ENCODE data around the gene PRAMEF5.
A peak's percentile ranks its signal among the peaks of the same experiment; 100 is the strongest.
"Not testable (repeated sequence)": the region's sequence is repeated elsewhere in the genome, so short reads cannot be mapped to it uniquely, and the experiment has no call there.

PRAMEF5 gene

DNA sequence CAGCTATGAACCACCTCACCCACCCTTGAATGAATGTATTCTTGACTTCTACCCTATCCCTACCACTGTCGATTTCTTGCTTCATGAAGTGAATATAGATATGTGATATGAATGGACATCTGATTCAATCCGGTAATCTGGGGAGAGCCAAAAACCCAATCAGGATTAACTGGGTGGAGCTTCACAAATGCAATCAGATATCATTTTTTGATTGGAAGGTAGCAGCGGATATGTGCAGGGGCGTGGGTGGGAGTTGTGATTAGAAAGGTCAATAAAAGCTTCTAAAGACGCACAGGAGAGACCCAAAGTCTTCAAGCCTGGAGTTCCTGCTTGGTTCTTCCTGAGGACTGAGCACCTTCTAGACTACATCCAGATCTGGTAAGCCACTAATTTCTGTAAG, at the start of gene PRAMEF5:
PRAMEF5 (plus strand) TSS at position 301 of the 400 bp plus-strand sequence. CDS start 5,071 bp downstream, outside the sequence.
- DNase-seq: not testable (repeated sequence)

- DNase-seq: not testable (repeated sequence)
Measured at GRCh38 chr1:13208712-13209111, 45.3 kb upstream of the PRAMEF5 start.

- not testable (repeated sequence) for DNase-seq
Measured at GRCh38 chr1:13216619-13217018, 37.4 kb upstream of the PRAMEF5 start.

DNA sequence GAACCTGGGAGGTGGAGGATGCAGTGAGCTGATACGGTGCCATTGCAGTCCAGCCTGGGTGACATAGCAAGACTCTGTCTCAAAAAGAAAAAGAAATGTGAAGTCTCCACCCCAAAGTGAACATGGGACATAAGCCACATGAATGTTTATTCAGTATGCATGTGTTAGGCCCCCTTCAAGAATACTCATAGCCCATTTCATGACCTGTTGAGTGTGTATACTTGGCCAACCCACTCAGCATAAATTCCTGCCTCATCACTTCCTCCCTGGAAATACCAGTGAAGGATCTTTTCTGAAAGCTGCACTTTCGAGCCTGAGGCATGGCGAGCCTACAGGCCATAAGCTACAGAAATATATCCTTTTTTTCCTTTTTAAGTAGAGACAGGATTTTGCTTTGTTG, 34.8 kb upstream of the PRAMEF5 start:
- not testable (repeated sequence) for DNase-seq

DNA sequence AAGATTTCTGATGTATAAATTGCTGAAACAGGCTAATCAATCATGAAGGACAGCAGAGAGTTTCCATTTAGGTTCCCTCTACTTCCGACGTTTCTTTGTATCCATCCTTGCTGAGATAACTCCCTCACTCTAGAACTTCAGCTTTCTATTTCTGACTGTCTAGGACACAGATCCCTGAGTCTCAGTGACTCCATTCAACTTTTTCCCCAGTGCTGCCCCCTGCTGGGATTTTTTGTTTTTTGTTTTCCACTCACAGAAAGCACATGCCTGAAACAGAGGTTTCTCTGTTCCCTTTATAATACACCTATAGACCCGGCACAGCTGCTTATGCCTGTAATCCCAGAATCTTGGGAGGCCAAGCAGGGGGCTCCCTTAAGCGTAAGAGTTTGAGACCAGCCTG, 31.2 kb upstream of the PRAMEF5 start:
- DNase-seq: not testable (repeated sequence)

- DNase-seq: no peak
Measured at GRCh38 chr1:13224480-13225060, 29.4 kb upstream of the PRAMEF5 start.

DNA sequence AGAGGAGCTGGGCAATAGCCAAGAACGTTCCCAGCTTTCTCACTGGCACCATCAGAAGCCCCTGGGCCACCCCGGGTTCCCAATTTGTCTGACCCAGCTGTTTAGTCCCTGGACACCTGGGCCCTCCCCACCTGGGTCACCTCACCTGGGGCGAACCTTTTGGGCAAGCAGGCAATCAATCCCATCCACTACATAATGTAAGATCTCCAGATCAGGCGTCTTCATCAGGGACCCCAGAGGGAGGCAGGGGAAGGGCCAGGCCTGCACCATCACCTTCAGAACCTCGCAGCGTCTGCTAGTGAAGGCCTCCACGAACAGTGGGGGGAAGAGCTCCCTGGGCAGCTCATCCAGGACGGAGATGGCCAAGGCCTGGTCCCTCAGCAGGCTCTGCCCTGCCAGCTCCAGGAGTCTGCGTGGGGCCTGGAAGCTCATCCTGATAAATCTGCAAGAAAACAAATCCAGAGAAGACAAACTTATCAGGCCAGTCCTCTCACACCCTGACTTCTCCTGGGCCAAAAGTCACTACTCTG, 28.3 kb upstream of the PRAMEF5 start, which contains the start of gene PRAMEF18:
PRAMEF18 (minus strand) TSS at position 480 of the 530 bp plus-strand sequence; CDS start at position 432, 48 bp downstream.
- DNase-seq: not testable (repeated sequence)

DNA sequence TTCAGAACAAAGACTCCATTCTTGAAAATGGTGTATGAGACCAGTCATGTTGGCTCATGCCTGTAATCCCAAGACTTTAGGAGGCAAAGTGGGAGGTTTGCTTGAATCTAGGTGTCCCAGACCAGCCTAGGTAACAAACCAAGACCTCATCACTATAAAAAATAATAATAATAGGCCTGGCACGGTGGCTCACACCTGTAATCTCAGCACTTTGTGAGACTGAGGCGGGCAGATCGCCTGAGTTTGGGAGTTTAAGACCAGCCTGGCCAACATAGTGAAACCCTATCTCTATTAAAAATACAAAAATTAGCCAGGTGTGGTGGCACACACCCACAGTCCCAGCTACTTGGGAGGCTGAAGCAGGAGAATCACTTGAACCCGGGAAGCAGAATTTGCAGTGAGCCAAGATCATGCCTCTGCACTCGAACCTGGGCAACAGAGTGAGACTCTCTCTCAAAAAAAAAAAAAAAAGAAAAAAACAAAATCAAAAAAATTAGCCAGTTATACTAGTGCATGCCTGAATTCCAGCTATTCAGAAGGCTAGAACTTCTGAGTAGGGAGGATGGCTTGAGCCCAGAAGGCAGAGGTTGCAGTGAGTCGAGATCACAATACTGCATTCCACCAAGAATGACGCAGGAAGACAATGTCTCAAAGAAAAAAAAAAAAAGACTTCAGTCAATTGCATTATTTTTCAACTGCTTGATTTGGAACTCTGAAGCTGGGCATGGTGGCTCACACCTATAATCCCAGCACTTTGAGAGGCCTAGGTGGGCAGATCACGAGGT, 26.5 kb upstream of the PRAMEF5 start:
- DNase-seq: not testable (repeated sequence)

- DNase-seq: peak; percentile 17 to 28
Measured at GRCh38 chr1:13228343-13228781, 25.6 kb upstream of the PRAMEF5 start.

DNA sequence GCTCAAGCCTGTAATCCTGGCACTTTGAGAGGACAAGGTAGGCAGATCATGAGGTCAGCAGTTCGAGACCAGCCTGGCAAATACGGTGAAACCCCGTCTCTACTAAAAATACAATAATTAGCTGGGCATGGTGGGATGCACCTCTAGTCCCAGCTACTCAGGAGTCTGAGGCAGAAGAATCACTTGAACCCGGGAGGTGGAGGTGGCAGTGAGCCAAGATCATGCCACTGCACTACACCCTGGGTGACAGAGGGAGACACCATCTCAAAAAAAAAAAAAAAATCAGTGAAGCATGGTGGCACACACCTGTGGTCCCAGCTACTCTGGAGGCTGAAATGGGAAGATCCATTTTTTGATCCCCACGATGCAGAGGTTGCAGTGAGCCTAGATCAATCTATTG, 23.9 kb upstream of the PRAMEF5 start:
- not testable (repeated sequence) for DNase-seq

DNA sequence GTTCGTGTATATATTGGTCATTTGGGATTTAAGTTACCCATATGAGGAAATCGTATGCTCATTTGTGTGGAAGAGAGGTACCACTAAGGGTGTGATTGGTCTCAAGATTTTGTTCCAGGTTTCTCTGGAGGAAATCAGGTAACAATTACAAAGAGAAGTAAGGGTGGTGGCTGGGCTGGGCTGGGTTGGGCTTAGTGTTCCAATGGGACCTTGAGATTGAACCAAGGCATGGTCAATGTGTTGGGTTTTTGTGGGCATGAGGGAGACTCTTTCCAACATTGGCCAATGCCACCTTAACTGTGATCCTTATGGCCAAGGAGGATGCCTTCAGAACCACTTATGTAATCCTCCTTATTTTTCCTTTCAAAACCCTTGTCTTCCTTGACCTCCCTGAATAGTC, 23.4 kb upstream of the PRAMEF5 start:
- DNase-seq: not testable (repeated sequence)

DNA sequence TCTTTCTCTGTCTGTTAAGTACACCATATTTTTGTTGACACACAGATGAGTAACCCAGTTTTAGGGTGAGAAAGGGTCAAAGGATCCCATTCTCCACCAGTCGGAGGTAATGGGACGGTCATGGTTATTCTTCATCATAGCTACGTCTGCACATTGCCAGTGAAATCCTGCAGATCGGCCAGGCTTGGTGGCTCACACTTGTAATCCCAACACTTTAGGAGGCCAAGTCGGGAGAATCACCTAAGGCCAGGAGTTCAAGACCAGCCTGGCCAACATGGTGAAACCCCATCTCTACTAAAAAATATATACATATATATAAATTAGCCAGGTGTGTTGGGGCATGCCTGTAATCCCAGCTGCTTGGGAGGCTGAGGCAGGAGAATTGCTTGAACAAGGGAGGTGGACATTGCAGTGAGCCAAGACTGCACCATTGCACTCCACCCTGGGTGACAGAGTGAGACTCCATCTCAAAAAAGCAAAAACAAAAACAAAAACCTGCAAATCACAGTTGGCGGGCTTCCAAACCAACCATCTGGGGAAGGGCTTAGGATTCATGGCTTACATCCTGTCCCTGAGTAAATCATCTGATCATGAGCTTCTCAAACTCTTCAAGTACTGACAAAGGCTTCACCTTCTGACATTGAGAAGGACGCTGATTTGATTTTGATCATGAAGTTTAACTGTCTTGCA, 22.8 kb upstream of the PRAMEF5 start:
- DNase-seq: not testable (repeated sequence)

- DNase-seq: not testable (repeated sequence)
Measured at GRCh38 chr1:13232056-13232455, 21.9 kb upstream of the PRAMEF5 start.

GRCh38 chr1:13234057-13234456, 19.9 kb upstream of the PRAMEF5 start:
- not testable (repeated sequence) for DNase-seq

DNA sequence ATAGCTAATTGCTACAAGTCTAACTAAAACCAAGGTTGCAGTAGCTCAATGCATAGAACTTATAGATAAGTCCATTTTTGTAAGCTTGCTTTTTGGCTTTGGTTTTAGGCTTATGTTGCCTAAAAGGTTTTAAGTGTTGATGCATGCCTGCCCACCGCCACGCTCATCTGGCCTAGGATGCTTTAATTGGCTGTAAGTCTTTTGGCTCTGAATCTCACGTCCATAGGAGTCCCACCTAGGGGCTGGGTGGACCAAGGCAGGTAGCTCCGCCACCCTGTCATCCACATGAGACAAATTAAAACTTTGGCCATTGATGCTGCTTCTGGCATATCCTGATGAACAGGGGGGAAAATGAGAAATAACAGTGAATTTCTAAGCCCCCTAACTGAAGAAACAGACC, 16.4 kb upstream of the PRAMEF5 start:
- not testable (repeated sequence) for DNase-seq

DNA sequence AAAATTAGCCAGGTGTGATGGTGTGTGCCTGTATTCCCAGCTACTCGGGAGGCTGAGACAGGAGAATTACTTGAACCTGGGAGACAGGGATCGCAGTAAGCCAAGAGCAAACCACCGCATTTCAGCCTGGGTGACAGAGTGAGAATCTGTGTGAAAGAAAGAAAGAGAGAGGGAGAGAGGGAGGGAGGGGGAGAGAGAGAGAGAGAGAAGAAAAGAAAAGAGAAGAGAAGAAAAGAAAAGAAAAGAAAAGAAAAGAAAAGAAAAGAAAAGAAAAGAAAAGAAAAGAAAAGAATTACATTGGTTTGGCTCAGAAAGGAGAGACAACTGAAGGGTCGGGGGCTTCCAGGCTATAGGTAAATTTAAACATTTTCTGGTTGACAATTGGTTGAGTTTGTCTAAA, 14.4 kb upstream of the PRAMEF5 start:
- not testable (repeated sequence) for DNase-seq

GRCh38 chr1:13243536-13244263, 10.3 kb upstream of the PRAMEF5 start:
- DNase-seq: not testable (repeated sequence)

DNA sequence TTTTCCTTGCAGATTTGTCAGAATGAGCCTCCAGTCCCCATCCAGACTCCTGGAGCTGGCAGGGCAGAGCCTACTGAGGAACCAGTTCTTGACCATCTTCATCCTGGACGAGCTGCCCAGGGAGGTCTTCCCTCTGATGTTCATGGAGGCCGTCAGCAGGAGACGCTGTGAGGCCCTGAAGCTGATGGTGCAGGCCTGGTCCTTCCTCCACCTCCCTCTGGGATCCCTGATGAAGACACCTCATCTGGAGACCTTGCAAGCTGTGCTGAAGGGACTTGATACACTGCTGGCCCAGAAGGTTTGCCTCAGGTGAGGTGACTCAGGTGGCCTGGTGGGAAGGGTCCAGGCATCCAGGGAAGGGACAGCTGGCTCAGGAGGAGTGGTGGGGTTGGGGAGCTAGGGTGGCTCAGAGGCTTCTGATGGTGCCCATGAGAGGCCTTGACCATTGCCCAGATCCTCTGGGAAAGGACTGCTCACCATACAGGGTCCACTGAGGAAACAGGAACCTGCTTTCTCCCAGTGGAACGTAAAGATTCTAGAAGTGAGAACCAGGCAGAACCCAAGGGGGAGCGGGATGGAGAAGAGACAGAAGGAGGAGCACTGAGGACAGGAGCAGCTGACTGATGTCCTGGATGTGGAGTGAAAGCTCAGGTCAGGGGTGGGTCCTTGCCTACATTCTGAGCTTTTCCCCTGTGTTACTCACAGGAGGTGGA, 8.0 kb upstream of the PRAMEF5 start:
- DNase-seq: not testable (repeated sequence)

GRCh38 chr1:13246554-13246871, 7.5 kb upstream of the PRAMEF5 start:
- DNase-seq: not testable (repeated sequence)

DNA sequence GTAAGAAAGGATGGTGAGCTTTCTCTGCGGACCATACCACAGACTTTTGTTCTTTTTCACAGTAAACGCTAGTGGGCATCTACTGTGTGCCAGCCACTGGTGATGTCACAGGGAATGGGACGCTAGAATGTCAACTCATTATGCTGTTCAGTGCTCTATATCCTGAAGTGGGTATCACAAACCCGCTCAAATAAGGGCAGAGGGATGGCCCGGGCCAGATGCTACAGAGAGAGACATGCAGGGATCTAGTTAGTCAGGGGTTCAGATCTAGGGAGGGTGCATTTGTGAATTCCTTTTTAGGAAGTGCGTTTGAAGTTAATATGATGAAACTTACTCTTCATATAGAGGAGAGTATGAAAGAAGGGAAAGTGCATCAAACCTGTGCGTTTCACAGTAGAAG, 6.9 kb upstream of the PRAMEF5 start:
- DNase-seq: not testable (repeated sequence)

- not testable (repeated sequence) for DNase-seq
Measured at GRCh38 chr1:13265124-13265523, 11.1 kb downstream of the PRAMEF5 start.

- not testable (repeated sequence) for DNase-seq
Measured at GRCh38 chr1:13277016-13277415, 23.0 kb downstream of the PRAMEF5 start.
